CD4-positive, alpha-beta T cell (primary cell): Measurements from ENCODE around the gene SPDYE6. TPM values are rescaled to one million over a fixed set of nuclear protein-coding genes. Genes with fewer than 3 reads are reported as not detected.

Experiments
- ATAC-seq: fragments of 200-7000 bp; cut with Tn5 transposase; one replicate; pipeline ENCODE4 v1.10.0; 2022; ENCODE audit warnings: mild to moderate bottlenecking; ENCODE audit not compliant: poor library complexity
- CTCF ChIA-PET: fragments of 350-600 bp; sonication (Branson Sonifier 250); formaldehyde crosslinking; loops from one replicate; lab custom pipeline; 2021; ENCODE audit warnings: antibody characterized with exemption, inconsistent platforms; lab: Charles Lee
- POLR2A ChIA-PET: fragments of 350-600 bp; sonication (Branson Sonifier 250); formaldehyde crosslinking; loops from one replicate; lab custom pipeline; 2021; ENCODE audit warnings: antibody characterized with exemption, inconsistent platforms; lab: Charles Lee
- DNase-seq, 14 experiments: peaks; one replicate each; pipeline ENCODE4 v3.0.0-alpha.2; 2013 to 2020; ENCODE audit warnings: mixed read lengths in 2 of 14
- H3K27ac ChIP-seq, 2 donors: one replicate each; pipeline versions ENCODE4 v1.5.1 to v1.7.0; 2013; ENCODE audit warnings: low read length in 2 of 2, low read depth in 1 of 2, mild to moderate bottlenecking in 1 of 2
- H3K27me3 ChIP-seq, 2 experiments: 1 replicate in 1 of 2; 2 replicates in 1 of 2; pipeline versions ENCODE4 v1.6.1 to v1.7.0; 2013; ENCODE audit warnings: low read length in 2 of 2, control low read depth in 1 of 2, mild to moderate bottlenecking in 1 of 2, moderate library complexity in 1 of 2; ENCODE audit not compliant: insufficient read depth in 2 of 2, control insufficient read depth in 1 of 2
- H3K36me3 ChIP-seq: one replicate; pipeline ENCODE4 v1.6.1; 2013; ENCODE audit warnings: low read length, control low read depth; ENCODE audit not compliant: insufficient read depth
- H3K4me1 ChIP-seq: one replicate; pipeline ENCODE4 v1.6.1; 2013; ENCODE audit warnings: low read length, control low read depth; ENCODE audit not compliant: insufficient read depth
- H3K4me3 ChIP-seq: one replicate; pipeline ENCODE4 v1.5.1; 2013; ENCODE audit warnings: mild to moderate bottlenecking, low read length, moderate library complexity
- H3K9me3 ChIP-seq, 2 experiments: 1 replicate in 1 of 2; 2 replicates in 1 of 2; pipeline versions ENCODE4 v1.6.1 to v1.7.0; 2013; ENCODE audit warnings: low read length in 2 of 2, mild to moderate bottlenecking in 2 of 2, control low read depth in 1 of 2, moderate library complexity in 1 of 2; ENCODE audit not compliant: control insufficient read depth in 1 of 2, insufficient read depth in 1 of 2
- H3K27ac Mint-ChIP-seq: one replicate; pipeline ENCODE4 v1.8.0; 2020; ENCODE audit warnings: mixed read lengths
- H3K27me3 Mint-ChIP-seq: one replicate; pipeline ENCODE4 v1.8.0; 2021; ENCODE audit warnings: mixed read lengths
- H3K36me3 Mint-ChIP-seq: one replicate; pipeline ENCODE4 v1.8.0; 2021; ENCODE audit warnings: low read depth, mixed read lengths
- H3K4me1 Mint-ChIP-seq: one replicate; pipeline ENCODE4 v1.8.0; 2021; ENCODE audit warnings: low read depth, mixed read lengths
- H3K4me3 Mint-ChIP-seq: one replicate; pipeline ENCODE4 v1.8.0; 2020; ENCODE audit warnings: mild to moderate bottlenecking, mixed read lengths
- H3K9me3 Mint-ChIP-seq: one replicate; pipeline ENCODE4 v1.8.0; 2020; ENCODE audit warnings: mixed read lengths
- CTCF ChIP-seq: fragments of 200-600 bp; IDR thresholded peaks from one replicate; pipeline ENCODE4 v1.8.0; 2022; ENCODE audit warnings: antibody characterized with exemption, mild to moderate bottlenecking
- intact Hi-C, 2 experiments: fragments of 100-400 bp; cut with DNase I in 1 of 2; cut with micrococcal nuclease in 1 of 2; formaldehyde crosslinking; loops; one replicate each; pipeline versions ENCODE4 v1.15.1 to v1.9.0; 2023 to 2025; cut with DNase I, micrococcal nuclease
- microRNA-seq: library from miRNA; unstranded; fragments of <30 nt; microRNA quantifications from one replicate; pipeline ENCODE4 v1.2.0, GENCODE V29; 2021; ENCODE audit warnings: borderline microRNAs expressed, borderline replicate concordance
- total RNA-seq, 174 experiments: library from RNA in 2 of 174; stranded (reverse) in 2 of 174; gene quantifications; one replicate each; pipeline ENCODE4 v1.2.3 and lab custom pipeline; 2021 to 2026

Gene SPDYE6
- total RNA-seq, 2 experiments from 2014 or later = not detected

GRCh38 chr7:102296179-102296438 is 60.1 kb downstream of the SPDYE6 start:
- Histone ChIP-seq H3K36me3 (no peaks in the 10 kb centered on the region), H3K27ac (no peak overlapping the region), H3K4me3 (no peak overlapping the region), H3K4me1 (peaks cover 9% of the 10 kb centered on the region), H3K27me3 (no peaks in the 10 kb centered on the region), H3K9me3 (no peaks in the 10 kb centered on the region)
- no peak for ATAC-seq
- no peak overlapping the region for H3K4me3 Mint-ChIP-seq
- intact Hi-C loops = no loop called here
- no peak for TF ChIP-seq CTCF
- H3K4me1 Mint-ChIP-seq = peaks cover 10% of the 10 kb centered on the region
- CTCF ChIA-PET = no interaction called here
- H3K27me3 Mint-ChIP-seq = peaks cover 30% of the 10 kb centered on the region
- H3K36me3 Mint-ChIP-seq = no peaks in the 10 kb centered on the region
- POLR2A ChIA-PET = interaction anchor here (1.0 kb wide), 1 partner anchor 8 kb away, joined by 4 read pairs; the partner anchor contains the start of gene SH2B2
- H3K27ac Mint-ChIP-seq = no peak overlapping the region
- DNase-seq = no peak
- H3K9me3 Mint-ChIP-seq = no peaks in the 10 kb centered on the region

Small RNA genes lying within 50 kb of the gene (microRNA-seq; reads per million reads assigned to microRNA genes)
- not detected for gene MIR548O

Other genes with a start within 250 kb of the SPDYE6 start
- under 1 TPM; 0.77 to 0.95 TPM for gene SH2B2, start 69.6 kb downstream of the SPDYE6 start, total RNA-seq
- gene PRKRIP1, start 39.9 kb upstream of the SPDYE6 start, total RNA-seq = 10 to 100 TPM; 47.4 to 48.0 TPM
- 10 to 100 TPM; 12.3 to 16.5 TPM for gene ORAI2, start 77.1 kb upstream of the SPDYE6 start, total RNA-seq
- 1 to 10 TPM; 2.9 to 3.5 TPM for gene ALKBH4, start 108.4 kb upstream of the SPDYE6 start, total RNA-seq
- gene LRWD1, start 108.5 kb upstream of the SPDYE6 start, total RNA-seq = 10 to 100 TPM; 12.9 to 13.9 TPM
- gene POLR2J, start 122.5 kb upstream of the SPDYE6 start, total RNA-seq = 10 to 100 TPM; 35.8 to 39.7 TPM
- 10 to 100 TPM; 31.9 to 40.7 TPM for gene RASA4B, start 161.3 kb upstream of the SPDYE6 start, total RNA-seq
- 100 to 1,000 TPM; 115 to 122 TPM for gene UPK3BL2, start 187.3 kb upstream of the SPDYE6 start, total RNA-seq
- gene SPDYE2, start 194.8 kb upstream of the SPDYE6 start, total RNA-seq = under 1 TPM; 0.33 to 0.36 TPM
- 10 to 100 TPM; 82.5 to 90.6 TPM for gene POLR2J3, start 216.1 kb upstream of the SPDYE6 start, total RNA-seq